ENCODE results near the gene HSPA1A.

DNA sequence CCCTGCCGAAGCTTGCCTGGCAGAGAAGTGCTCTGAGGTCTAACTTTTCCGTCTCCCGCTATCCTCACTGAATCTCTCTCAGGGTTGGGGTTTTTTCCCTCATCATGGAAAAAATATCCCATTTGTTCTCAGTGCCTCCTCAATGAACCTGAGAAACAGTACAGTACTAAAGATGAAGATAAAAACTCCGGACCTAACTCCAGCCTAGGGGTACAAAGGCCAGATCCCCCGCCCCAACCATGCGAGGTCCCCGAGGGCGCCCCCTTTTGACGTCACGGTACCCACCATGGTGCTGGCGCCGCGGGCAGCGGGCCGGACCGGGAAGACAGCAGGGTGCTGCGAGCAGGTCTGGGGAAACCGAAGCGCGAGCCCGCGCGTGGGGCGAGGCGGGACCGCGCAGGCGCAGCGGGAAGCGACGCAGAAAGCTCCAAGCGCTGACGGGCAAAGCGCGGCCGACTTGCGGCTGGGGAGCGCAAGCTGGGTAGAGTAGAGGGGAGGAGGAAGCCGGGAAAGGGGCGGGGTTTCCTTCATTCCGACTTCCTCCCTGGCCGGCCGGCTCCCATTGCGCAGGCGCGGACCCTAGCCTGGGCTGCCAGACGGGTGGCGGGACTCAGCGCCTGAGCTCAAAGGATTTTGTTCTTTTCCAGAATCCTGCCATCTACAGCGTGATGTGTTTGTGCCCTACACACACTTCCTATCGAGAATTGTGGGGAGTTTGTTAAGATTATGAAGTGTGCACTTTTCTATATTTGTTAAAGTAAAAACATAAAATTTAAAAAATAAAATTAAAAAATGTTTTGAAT, 8.7 kb upstream of the HSPA1A start, which contains the start of gene LSM2:
- TF ChIP-seq, protein P1, sequence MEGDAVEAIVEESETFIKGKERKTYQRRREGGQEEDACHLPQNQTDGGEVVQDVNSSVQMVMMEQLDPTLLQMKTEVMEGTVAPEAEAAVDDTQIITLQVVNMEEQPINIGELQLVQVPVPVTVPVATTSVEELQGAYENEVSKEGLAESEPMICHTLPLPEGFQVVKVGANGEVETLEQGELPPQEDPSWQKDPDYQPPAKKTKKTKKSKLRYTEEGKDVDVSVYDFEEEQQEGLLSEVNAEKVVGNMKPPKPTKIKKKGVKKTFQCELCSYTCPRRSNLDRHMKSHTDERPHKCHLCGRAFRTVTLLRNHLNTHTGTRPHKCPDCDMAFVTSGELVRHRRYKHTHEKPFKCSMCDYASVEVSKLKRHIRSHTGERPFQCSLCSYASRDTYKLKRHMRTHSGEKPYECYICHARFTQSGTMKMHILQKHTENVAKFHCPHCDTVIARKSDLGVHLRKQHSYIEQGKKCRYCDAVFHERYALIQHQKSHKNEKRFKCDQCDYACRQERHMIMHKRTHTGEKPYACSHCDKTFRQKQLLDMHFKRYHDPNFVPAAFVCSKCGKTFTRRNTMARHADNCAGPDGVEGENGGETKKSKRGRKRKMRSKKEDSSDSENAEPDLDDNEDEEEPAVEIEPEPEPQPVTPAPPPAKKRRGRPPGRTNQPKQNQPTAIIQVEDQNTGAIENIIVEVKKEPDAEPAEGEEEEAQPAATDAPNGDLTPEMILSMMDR (IDR thresholded peaks at IDR 0.05) = peak in 2 of 3 experiments; percentile 25 to 32
- TF ChIP-seq POLR2A (IDR thresholded peaks at IDR 0.05; ENCODE audit: low read depth) = peak; percentile 66

Data from esophagus muscularis mucosa (tissue), 3 donors.